HEK293T (cell line): ENCODE data around the gene SCLT1.

Experiments used
- ARNT ChIP-seq: fragments of 450-650 bp; IDR thresholded peaks from 2 replicates; pipeline ENCODE4 v1.6.1; 2017; ENCODE audit warnings: mild to moderate bottlenecking
- BHLHE40 ChIP-seq: fragments of 450-650 bp; IDR thresholded peaks from 2 replicates; pipeline ENCODE4 v1.6.1; 2016; ENCODE audit warnings: mild to moderate bottlenecking, moderate library complexity, borderline replicate concordance
- FOXA1 ChIP-seq: fragments of 450-650 bp; IDR thresholded peaks from 2 replicates; pipeline ENCODE4 v1.6.1; 2016; ENCODE audit warnings: mild to moderate bottlenecking
- L3MBTL2 ChIP-seq: fragments of 450-650 bp; conservative IDR thresholded peaks from 2 replicates; pipeline ENCODE4 v1.6.1; 2016; ENCODE audit warnings: mild to moderate bottlenecking
- SUZ12 ChIP-seq: fragments of 450-650 bp; IDR thresholded peaks from 2 replicates; pipeline ENCODE4 v1.6.1; 2016; ENCODE audit warnings: mild to moderate bottlenecking
- TARDBP ChIP-seq: fragments of 450-650 bp; IDR thresholded peaks from 2 replicates; pipeline ENCODE4 v1.6.1; 2016

GRCh38 chr4:128950796-128951195 lies 142.5 kb downstream of the SCLT1 start:
- TF ChIP-seq TARDBP (no peak), BHLHE40 (no peak), SUZ12 (no peak), ARNT (no peak), FOXA1 (no peak), L3MBTL2 (no peak)
